Ammon's horn (tissue), 1 donor: ENCODE measurements around the gene SSRP1.

Experiments
- DNase-seq: peaks from one replicate; pipeline ENCODE4 v3.0.0-alpha.2; 2016; ENCODE audit warnings: low spot score

The SSRP1 gene

DNA sequence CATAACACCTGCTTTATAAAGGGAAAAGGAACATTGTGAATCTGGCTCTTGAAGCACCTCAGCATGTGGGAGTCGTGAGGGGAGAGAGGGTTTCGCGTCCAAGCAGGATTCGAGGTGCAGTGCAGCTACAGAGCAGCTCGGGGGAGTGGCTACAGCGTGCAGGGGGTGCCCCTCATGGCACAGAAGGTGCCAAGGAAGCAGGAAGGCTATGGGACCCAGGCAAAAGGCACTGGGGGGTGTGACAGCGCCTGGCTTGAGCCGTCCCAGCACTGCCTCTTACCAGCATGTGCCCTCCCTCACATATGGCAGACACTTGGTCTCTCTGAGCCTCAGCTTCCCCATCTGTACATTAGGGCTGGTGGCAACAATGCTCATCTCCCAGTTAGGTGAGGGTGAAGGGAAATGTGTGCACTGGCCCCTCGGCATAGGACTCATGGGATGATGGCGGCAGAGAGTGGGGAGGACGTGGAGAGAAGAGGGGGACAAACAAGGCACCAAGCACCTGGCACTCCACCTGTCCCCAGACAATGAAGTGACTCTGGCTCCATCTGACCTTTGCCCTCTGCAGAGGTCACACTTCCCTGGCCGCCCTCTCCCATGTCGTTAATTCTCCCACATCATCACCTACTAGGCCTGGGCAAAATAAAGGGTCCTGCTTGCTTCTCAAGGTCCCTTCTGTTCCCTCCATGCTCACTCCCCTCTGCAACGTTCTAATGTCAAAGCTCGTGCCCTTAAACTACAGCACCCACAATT lies 21.3 kb downstream of the SSRP1 start:
- no peak for DNase-seq

DNA sequence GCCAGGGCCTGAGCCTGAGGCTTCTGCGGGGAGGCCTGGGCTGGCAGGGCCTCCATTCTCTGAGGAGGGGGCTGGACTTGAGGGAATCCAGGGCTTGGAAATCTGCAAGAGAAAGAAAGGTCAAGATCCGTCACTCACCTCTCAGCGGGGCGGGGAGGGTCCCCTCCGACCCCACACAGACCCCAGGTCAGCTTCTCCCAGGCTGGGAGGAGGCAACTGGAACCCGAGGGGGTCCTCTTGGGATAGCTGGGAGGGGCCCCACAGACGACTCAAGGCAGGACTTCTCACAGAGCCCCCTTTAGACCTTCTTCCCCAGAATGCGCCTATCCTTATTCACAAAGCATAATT lies 21.9 kb downstream of the SSRP1 start:
- no peak for DNase-seq

DNA sequence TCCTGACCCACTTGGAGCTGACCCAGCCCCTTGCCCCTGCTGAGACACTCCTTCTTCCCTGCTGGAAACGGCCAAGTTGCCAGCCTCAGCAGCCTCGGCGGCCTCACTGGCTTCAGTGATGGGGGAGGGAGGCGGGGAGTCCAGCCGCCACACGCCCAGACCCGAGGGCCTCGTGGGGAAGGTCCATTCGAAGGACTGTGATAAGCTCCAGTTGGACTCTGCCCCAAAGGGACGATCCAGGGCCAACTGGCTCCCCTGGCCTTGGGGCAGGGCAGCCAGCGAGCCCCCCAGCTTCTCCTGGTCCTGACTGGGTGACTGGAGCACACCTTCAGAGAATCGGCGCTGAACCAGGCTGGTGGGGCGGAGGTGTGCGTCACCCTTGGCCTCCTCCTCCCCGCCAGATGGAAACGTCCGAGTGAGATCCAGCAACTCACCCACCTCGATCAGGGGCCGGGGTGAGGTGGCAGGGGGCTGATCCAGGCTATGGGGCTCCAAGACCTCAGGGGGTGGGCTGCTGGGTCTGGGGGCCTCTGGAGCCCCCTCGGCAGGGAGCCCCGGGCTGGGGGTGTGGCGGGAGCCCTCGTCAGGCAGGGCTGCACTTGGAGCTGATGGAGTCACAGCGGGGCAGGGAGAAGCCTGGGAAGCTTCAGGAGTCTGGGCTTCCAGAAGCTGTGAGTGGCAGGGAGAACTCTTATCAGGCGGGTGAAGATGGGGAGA lies 22.5 kb downstream of the SSRP1 start:
- DNase-seq = no peak

DNA sequence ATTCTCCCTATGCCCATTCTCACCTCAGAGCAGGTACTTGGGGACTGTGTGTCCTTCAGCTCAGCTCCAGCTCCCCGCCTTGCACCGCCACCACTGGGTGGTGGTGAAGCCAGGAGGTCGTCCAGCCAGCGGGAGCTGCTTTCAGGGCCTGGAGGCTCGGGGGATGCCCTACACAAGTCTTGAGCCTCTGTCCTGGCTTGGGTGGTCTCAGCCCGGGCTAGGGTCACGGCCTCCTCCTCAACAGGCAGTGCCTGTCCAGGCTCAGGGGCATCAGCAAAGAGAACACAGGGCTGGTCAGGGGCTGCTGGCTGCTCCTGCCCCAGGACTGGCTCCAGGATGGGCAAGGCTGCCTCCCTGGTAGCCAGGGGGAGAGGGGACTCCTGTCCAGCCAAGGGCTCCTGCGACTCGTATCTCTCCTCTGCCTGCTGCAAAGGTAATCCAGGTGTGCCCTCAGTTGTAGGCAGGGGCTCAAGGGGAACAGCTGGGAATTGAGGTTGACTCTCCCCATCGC lies 23.1 kb downstream of the SSRP1 start:
- DNase-seq = no peak

DNA sequence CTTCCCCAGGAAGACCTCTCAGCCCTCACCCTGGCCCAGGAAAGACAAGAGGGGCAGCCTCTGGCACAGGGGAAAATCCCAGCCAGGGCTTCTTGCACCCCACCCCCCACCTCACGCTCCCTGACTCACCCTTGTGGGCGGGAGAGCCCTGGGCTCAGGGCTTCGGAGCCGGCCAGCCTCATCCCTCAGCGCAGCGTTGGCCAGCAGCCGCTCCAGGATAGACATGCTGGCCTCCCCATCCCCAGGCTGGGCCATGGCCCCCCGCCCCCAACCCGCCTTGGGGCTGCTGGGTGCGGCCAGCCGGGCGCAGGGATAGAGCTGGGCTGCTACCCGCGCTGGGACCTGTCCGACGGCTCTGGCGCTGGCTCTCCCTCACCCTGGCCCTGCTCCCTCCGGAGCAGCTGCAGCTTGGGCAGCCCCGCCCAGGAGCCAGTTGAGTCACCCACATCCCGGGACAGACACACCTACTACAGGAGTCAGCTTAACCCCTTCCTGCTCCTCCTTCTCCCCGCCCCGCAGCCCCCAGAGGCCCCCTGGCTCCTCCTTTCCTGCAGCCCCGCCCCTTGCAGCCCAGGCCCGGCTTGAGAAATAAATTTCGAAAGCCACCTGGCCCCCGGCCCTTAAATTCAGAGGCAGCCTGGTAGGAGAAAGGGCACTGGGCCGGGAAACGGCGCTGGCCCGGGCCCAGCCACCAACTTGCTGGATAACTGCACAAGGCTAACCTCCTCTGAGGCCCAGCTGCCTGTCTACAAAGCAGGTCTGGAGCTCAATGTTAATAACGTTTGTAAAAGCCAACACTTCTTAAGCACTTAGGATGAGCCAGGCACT lies 24.4 kb downstream of the SSRP1 start:
- peak; percentile 66 for DNase-seq

DNA sequence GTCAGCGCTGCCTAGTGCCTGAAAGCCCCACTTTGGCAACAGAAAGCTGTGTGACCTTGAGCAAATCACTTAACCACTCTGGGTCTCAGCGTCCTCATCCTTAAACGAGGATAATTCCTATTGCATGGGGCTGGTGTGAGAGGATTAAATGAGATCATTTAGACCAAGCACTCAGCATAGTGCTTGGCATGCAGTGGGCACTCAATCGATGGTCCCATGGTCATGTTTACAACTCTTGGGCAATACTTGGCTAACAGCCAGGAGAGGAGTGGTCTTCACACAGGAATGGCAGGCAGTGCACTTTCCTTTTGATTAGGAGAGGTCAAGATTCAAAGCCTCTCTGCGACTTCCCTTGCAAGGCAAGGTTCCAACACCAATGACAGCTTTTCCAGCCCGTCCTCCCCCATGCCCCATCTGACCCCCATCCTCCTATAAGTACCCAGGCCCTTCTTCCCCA lies 25.0 kb downstream of the SSRP1 start:
- DNase-seq = no peak

DNA sequence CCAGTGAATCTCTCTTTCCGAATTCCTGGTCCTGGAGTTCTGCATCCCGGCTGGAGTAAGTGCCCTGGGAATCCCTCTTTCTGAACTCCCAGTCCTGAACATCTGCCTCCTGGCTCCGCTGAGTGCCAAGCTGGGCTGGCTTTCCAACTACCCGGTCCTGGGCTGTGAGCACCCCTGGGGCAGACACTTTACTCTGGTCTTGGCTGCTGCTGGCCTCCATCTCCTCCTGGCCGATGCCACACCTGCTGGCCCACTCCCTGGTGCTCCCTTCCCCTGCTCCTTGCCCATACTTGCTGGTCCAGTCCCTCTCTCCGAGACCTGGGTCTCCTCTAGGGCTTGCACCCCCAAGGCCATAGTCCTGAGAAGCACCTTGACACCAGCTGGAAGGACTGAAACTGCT lies 25.6 kb downstream of the SSRP1 start:
- no peak for DNase-seq

DNA sequence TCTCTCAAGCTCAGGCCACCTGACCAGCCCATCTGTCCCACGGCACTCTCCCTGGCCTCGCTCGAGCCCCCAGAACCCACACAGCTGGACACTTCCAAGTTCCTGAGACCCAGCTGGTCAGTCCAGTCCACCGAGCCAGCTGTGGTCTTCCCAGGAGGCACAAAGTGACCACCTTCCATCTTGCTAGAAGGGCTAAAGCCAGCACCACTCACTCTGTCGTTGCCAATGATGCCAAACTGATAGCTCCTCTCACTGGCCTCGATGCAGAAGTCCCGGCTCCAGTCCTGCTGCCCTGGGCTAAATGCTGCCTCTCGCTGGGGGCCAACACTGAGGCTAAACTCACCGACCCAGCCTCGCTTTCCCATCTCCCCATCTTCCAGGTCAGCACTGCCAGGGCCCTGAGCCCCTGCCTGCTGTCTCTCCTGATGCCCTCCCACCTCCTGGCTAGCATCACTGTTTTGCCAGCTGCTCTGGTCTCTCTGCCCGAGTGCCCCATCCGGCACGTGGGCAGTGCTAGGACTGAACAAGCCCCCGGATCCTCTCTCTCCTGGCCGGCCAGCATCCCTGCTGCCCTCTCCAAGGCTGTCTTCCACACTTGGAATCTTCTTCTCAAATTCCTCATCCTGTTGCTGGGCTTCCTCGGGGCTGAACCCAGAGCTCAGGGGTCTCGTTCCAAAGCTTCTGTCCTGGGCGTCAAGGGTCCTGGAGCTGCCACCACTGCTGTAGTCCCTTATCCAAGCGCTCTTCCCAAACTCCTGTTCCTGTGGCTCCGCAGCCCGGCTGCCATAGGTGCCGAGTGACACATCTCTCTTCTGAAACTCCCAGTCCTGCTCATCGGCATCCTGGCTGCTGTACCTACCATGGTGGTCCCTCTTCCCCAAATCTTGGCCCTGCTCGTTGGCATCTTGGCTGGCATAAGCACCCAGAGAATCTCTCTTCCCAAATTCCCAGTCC lies 26.3 kb downstream of the SSRP1 start:
- no peak for DNase-seq

DNA sequence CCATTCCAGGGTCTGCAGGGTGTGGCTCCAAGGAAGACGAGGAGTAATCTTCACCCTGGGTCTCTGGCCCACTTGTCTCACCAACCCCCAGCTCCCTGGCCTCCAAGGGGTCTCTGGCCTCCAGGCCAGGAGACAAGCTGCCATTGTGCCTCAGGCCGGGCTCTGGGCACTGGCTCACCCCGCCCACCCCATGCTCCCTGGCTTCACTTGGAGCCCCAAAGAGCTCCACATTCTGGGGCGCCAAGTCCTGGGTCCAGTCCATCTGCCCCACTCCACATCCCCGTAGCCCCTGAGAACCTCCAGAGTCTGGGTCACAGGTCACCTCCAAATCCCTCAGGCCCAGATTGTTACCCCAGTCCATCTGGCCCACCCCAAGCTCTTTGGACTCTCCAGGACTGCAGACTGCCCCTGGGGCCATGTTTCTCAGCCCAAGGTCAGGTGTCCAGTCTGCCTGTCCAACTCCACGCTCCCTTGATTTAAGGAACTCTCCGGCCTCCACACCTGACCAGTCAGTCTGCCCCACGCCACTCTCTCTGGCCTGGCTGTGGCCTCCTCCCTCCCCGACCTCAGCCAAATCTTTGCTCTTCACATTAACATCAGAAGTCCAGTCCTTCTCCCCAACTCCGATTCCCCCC lies 27.1 kb downstream of the SSRP1 start:
- no peak for DNase-seq

DNA sequence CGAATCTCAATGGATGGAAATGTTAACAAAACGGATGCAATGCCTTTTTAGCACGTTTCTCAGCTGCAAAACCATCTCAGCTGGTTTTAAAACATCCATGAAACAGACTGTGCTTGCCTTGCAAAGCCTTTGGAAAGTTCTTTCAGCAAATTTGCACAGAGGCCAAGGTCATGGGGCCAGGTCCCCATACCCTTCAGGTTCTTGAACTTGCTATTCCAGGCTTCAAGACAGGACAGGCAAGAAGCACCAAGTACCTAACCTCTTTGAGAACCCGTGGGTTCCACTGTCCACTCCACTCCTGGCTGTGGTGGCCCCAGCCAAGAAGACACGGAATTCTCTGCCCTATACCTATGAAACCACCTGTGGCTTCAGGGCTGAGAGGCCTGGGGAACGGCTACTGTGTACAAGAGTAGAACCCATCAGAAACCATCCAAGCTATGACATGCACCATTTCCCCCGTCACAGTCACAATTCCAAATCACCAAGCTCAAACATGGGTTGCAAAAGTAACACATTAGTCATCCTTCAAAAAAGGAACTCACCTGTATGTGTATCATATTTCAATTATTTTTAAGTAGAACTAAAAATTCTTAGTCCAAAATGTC lies 27.9 kb downstream of the SSRP1 start:
- no peak for DNase-seq

DNA sequence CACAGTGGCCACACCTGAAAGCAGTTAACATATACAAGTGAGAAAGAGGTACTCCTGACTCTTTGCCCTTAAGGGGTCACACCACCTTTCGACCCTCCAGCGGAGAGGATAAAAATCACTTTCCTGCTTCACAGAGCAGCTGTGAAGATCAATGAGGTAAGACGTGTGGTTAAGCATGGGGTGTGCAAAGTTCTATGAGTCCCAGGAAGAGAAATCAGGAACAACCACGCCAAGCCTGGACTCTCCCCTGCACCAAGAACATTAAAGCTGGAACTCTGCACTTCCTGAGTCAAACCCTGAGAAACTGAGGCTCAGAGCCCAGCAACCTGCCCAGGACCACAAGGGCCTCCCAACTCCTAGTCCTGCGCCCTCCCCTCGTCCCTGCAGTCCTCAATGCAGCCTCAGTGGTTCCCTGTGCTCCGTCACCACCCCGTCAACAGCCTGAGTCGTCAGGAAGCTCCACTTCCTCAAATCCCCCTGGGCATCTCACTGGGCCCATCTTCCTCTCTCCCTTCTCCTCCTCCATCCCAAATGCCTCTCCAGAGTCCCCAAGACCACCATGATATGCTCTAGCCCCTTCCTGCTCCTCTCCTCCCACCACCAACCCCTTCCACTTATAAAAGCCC lies 28.6 kb downstream of the SSRP1 start:
- DNase-seq = no peak

DNA sequence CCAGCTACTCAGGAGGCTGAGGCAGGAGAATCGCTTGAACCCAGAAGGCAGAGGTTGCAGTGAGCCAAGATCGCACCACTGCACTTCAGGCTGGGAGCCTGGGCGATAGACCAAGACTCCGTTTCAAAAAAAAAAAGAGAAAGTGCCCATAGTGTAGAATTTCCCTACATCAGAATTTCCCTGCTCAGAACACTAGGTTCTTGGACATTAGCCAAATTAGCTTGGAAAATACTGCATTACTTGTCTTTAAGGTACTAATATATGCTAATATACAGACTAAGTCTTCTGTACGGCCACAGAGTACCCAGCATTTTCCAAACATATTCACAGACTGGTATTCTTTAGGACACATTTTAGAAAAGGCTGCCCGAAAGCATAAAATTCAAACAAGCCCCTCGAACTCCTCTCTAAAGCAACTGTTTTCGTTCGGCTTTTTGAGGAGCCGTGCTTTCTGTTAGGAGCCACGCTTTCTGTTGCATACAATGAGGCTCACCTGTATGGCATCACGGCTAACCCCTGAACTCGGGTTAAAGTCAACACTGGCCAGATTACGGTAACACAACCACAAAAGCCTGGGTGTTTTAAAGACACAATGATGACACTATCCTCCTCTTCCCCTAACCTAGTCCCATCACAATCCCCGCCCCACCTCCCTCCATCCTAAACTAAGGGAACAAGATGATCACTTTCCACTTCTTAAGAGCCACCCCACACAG lies 29.4 kb downstream of the SSRP1 start:
- no peak for DNase-seq

DNA sequence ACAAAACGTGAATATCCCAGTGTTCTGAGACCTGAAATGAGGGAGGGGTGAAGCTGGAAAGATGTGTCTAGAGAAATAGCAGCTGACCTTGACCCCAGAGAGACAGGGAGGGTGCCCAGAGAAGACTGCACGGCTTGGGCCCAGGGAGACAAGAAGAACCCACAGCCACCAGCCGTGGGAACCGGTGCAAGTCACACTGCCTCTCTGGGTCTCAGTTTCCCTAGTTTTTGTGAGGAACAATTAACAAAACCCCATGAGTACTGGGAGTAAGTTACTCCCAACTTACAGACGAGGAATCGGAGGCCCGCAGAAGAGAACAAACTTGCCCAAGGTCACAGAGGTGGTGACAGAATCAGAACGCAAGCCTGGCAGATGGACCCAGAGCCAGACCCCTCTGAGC lies 30.2 kb downstream of the SSRP1 start:
- no peak for DNase-seq

DNA sequence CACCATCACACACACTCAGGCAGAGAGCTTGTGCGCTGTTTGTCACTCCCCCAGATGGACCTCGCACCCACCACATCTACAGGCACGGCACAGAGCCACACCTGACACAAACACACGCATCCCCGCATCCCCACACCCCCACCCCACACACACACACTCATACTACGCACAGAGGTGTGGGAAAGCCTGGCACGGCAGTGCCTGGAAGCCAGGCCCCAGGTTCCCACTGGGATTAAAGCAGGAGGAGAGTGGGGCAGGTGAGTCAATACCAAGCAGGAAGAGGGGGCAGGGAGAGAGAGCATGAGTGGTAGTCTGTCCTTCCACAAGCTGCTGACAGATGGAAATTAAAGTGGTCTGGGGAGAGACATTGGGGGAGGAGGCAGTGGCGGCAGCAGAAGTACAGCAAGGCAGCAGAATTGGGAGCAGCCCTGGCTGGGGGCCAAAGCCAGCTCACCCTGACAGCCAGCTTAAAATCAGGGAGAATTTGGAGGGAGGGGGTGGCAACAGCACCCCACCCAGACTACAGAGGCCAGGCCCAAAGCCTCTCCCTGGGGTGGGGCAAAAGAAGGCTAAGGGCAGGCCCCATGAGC lies 31.6 kb downstream of the SSRP1 start:
- no peak for DNase-seq

DNA sequence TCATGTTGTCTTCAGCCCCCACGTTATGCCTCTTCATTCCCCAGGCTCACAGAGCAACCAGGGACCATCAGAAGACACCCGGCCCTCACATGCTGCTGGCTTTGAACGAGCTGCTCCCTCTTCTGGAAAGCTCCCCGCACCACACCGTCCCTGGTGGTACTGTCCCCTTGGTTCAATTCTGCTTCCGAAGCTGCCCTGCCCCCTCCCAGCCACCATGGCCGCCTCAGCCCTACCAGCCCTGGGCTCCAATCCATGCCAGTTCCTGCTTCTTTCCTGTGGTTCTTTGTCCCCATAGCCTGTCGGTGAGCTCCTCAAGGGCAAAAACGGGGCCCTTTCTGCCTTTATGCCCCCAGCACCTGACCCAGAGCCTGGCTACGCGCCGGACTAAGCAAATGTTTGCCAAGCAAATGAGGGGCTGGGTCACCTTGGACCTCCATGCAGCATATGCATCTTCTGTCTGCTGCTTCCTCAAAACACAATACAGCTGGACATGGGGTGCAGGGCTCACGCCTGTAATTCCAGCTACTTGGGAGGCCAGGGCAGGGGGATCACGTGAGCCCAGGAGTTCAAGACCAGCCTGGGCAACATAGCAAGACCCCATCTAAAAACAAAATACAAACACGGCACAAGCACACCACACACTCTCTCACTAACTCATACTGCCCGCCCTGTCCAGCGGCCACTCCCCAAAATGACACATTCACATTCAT lies 32.3 kb downstream of the SSRP1 start:
- no peak for DNase-seq

DNA sequence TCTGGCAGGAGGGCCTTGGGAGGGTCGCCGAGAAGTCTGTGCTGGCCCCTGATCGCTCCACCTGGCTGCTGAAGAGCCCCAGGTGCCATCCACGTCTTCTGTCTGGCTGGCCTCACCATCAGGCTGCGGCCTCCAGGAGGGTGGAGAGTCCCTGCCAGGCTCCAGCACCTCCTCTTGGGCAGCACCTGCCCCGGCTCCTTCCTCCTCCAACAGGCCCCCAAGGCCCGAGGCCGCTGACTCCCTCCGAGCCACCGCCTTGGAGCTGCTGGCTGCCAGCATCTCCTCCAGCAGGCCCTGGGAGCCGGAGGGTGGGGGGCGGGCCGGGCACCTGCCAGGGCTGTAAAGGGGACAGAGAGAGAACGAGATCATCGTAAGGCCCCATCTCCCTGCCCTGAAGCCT lies 33.2 kb downstream of the SSRP1 start:
- no peak for DNase-seq

DNA sequence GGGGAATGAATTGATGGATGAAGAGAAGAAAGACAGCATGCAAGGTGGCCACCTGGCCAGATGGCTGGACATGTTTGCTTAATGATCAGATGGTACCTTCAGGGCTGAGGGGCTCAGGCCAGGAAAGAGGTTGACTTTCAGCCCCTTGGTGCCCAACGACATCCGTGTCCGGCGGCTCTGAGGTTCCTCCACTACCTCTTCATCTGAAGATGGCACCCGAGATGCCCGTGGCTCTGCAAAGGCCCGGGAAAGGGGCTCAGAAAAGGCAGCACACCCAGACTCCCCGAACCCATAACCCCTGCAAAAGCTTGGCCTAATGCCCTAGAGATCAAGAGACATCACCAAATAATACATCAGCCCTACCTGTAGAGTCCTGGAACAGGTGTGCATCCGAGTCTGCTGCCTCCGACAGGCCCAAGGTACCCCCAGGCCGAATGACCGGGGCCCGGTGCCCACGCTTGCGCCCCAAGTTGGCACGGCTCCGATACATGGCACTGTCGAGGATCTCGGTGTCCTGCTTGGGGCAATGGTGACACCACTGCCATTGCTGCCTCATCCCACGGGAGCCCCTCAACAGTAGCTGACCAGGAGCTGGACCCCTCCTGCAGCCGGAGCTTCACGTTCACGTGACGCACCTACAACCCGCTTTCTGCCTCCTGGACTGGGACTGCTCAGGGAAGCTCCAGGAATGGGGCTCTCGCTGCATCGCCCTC lies 33.8 kb downstream of the SSRP1 start:
- DNase-seq = no peak

DNA sequence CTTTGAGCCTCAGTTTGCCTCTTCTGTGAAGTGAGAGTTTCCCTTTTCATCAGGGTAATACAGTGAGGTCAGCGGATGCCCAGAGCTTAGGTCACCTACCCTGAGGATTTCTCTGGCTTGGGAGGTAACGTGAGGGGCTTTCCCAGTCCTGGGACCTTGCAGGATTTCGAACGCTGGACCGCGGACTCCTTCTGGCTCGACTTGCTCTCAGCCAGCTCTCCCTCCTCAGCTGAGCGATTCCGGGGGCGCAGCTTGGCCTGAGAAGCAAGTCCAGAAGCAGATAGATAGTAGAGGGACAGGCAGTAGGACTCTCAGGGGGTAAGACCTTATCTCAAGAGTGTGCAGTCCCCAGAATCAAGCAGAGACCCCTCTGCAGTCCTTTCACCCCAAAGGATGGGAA lies 34.9 kb downstream of the SSRP1 start:
- DNase-seq = no peak
